Activated naive CD8-positive, alpha-beta T cell treated with anti-CD3 and anti-CD28 coated beads, Interleukin-2, amount 50 U/mL, for 24 hours (primary cell): ENCODE measurements around the gene SNX22.
A peak's percentile ranks its signal among the peaks of the same experiment; 100 is the strongest.

Experiments
- ATAC-seq: fragments of 150-1000 bp; cut with Tn5 transposase; one replicate; pipeline ENCODE4 v1.10.0; 2021
- DNase-seq: peaks from one replicate; pipeline ENCODE4 v3.0.0; 2021
- H3K27ac Mint-ChIP-seq: one replicate; pipeline ENCODE4 v1.8.0; 2021; ENCODE audit warnings: mild to moderate bottlenecking, mixed read lengths
- H3K27me3 Mint-ChIP-seq: one replicate; pipeline ENCODE4 v1.8.0; 2021; ENCODE audit warnings: mixed read lengths
- H3K36me3 Mint-ChIP-seq: one replicate; pipeline ENCODE4 v1.8.0; 2021; ENCODE audit warnings: low read depth, mixed read lengths
- H3K4me1 Mint-ChIP-seq: one replicate; pipeline ENCODE4 v1.8.0; 2021; ENCODE audit warnings: mixed read lengths
- H3K4me3 Mint-ChIP-seq: one replicate; pipeline ENCODE4 v1.8.0; 2021; ENCODE audit warnings: mild to moderate bottlenecking, moderate library complexity, mixed read lengths
- H3K9me3 Mint-ChIP-seq: one replicate; pipeline ENCODE4 v1.8.0; 2021; ENCODE audit warnings: mixed read lengths

Gene SNX22

GRCh38 chr15:64122936-64123351, 28.6 kb upstream of the SNX22 start:
- Mint-ChIP-seq H3K4me1 (no peaks in the 10 kb centered on the region), H3K4me3 (no peak overlapping the region), H3K9me3 (no peaks in the 10 kb centered on the region), H3K36me3 (peaks cover 39% of the 10 kb centered on the region), H3K27ac (no peak overlapping the region), H3K27me3 (no peaks in the 10 kb centered on the region)
- no peak for ATAC-seq
- DNase-seq: no peak

GRCh38 chr15:64125978-64126377, 25.6 kb upstream of the SNX22 start:
- ATAC-seq (no peak), DNase-seq (no peak)
- Mint-ChIP-seq H3K4me1 (no peaks in the 10 kb centered on the region), H3K27me3 (no peaks in the 10 kb centered on the region), H3K9me3 (no peaks in the 10 kb centered on the region), H3K4me3 (no peak overlapping the region), H3K27ac (no peak overlapping the region), H3K36me3 (peaks cover 42% of the 10 kb centered on the region)

- Mint-ChIP-seq H3K27ac (no peak overlapping the region), H3K36me3 (peaks cover 51% of the 10 kb centered on the region), H3K4me1 (no peaks in the 10 kb centered on the region), H3K27me3 (no peaks in the 10 kb centered on the region), H3K4me3 (no peak overlapping the region), H3K9me3 (no peaks in the 10 kb centered on the region)
- DNase-seq (no peak), ATAC-seq (no peak)
These were observed 23.8 kb upstream of the SNX22 start for GRCh38 chr15:64127521-64128270.

- H3K36me3 Mint-ChIP-seq: peaks cover 55% of the 10 kb centered on the region
- ATAC-seq (no peak), DNase-seq (no peak)
- no peak overlapping the region for H3K27ac Mint-ChIP-seq
- no peaks in the 10 kb centered on the region for H3K27me3 Mint-ChIP-seq
- no peaks in the 10 kb centered on the region for H3K9me3 Mint-ChIP-seq
- H3K4me3 Mint-ChIP-seq: no peak overlapping the region
- H3K4me1 Mint-ChIP-seq: no peaks in the 10 kb centered on the region
These were observed 21.4 kb upstream of the SNX22 start for GRCh38 chr15:64130159-64130558.

GRCh38 chr15:64131547-64131946, 20.0 kb upstream of the SNX22 start:
- Mint-ChIP-seq H3K4me1 (no peaks in the 10 kb centered on the region), H3K27ac (no peak overlapping the region), H3K9me3 (no peaks in the 10 kb centered on the region), H3K36me3 (peaks cover 51% of the 10 kb centered on the region), H3K4me3 (no peak overlapping the region), H3K27me3 (no peaks in the 10 kb centered on the region)
- ATAC-seq (no peak), DNase-seq (no peak)

- Mint-ChIP-seq H3K27me3 (no peaks in the 10 kb centered on the region), H3K4me1 (no peaks in the 10 kb centered on the region), H3K9me3 (no peaks in the 10 kb centered on the region), H3K27ac (no peak overlapping the region), H3K4me3 (no peak overlapping the region), H3K36me3 (peaks cover 51% of the 10 kb centered on the region)
- DNase-seq (no peak), ATAC-seq (no peak)
These were observed 19.3 kb upstream of the SNX22 start for GRCh38 chr15:64132217-64132616.

GRCh38 chr15:64133623-64134344, 17.7 kb upstream of the SNX22 start:
- Mint-ChIP-seq H3K27ac (no peak overlapping the region), H3K9me3 (no peaks in the 10 kb centered on the region), H3K4me3 (no peak overlapping the region), H3K36me3 (peaks cover 42% of the 10 kb centered on the region), H3K27me3 (no peaks in the 10 kb centered on the region), H3K4me1 (no peaks in the 10 kb centered on the region)
- ATAC-seq (no peak), DNase-seq (no peak)

GRCh38 chr15:64134345-64134829, 17.1 kb upstream of the SNX22 start:
- H3K27me3 Mint-ChIP-seq: no peaks in the 10 kb centered on the region
- DNase-seq (no peak), ATAC-seq (no peak)
- no peak overlapping the region for H3K27ac Mint-ChIP-seq
- H3K4me1 Mint-ChIP-seq: no peaks in the 10 kb centered on the region
- no peaks in the 10 kb centered on the region for H3K9me3 Mint-ChIP-seq
- no peak overlapping the region for H3K4me3 Mint-ChIP-seq
- peaks cover 38% of the 10 kb centered on the region for H3K36me3 Mint-ChIP-seq

GRCh38 chr15:64136347-64136746, 15.2 kb upstream of the SNX22 start:
- ATAC-seq: no peak
- no peak for DNase-seq
- Mint-ChIP-seq H3K4me3 (no peak overlapping the region), H3K4me1 (no peaks in the 10 kb centered on the region), H3K36me3 (peaks cover 35% of the 10 kb centered on the region), H3K9me3 (no peaks in the 10 kb centered on the region), H3K27ac (no peak overlapping the region), H3K27me3 (no peaks in the 10 kb centered on the region)

GRCh38 chr15:64137226-64137833, 14.2 kb upstream of the SNX22 start:
- DNase-seq (no peak), ATAC-seq (peak; percentile 43)
- H3K4me1 Mint-ChIP-seq: no peaks in the 10 kb centered on the region
- H3K27me3 Mint-ChIP-seq: no peaks in the 10 kb centered on the region
- no peak overlapping the region for H3K4me3 Mint-ChIP-seq
- no peaks in the 10 kb centered on the region for H3K9me3 Mint-ChIP-seq
- peaks cover 27% of the 10 kb centered on the region for H3K36me3 Mint-ChIP-seq
- H3K27ac Mint-ChIP-seq: no peak overlapping the region

GRCh38 chr15:64138331-64138941, 13.1 kb upstream of the SNX22 start:
- H3K4me1 Mint-ChIP-seq: no peaks in the 10 kb centered on the region
- no peak for ATAC-seq
- no peak overlapping the region for H3K4me3 Mint-ChIP-seq
- H3K36me3 Mint-ChIP-seq: peaks cover 21% of the 10 kb centered on the region
- H3K27me3 Mint-ChIP-seq: no peaks in the 10 kb centered on the region
- H3K9me3 Mint-ChIP-seq: no peaks in the 10 kb centered on the region
- no peak for DNase-seq
- H3K27ac Mint-ChIP-seq: no peak overlapping the region

- no peaks in the 10 kb centered on the region for H3K4me1 Mint-ChIP-seq
- no peaks in the 10 kb centered on the region for H3K27me3 Mint-ChIP-seq
- no peak for DNase-seq
- no peaks in the 10 kb centered on the region for H3K9me3 Mint-ChIP-seq
- peaks cover 11% of the 10 kb centered on the region for H3K36me3 Mint-ChIP-seq
- no peak for ATAC-seq
- no peak overlapping the region for H3K4me3 Mint-ChIP-seq
- no peak overlapping the region for H3K27ac Mint-ChIP-seq
These were observed 9.6 kb upstream of the SNX22 start for GRCh38 chr15:64141798-64142512.

GRCh38 chr15:64143276-64143675, 8.3 kb upstream of the SNX22 start:
- DNase-seq: no peak
- Mint-ChIP-seq H3K27ac (peak overlapping the region; percentile 15), H3K36me3 (peaks cover 7% of the 10 kb centered on the region), H3K9me3 (no peaks in the 10 kb centered on the region), H3K27me3 (no peaks in the 10 kb centered on the region), H3K4me1 (no peaks in the 10 kb centered on the region), H3K4me3 (no peak overlapping the region)
- ATAC-seq: no peak

GRCh38 chr15:64144192-64144564, 7.4 kb upstream of the SNX22 start:
- Mint-ChIP-seq H3K27me3 (no peaks in the 10 kb centered on the region), H3K36me3 (peaks cover 6% of the 10 kb centered on the region), H3K9me3 (no peaks in the 10 kb centered on the region), H3K27ac (no peak overlapping the region), H3K4me3 (no peak overlapping the region), H3K4me1 (no peaks in the 10 kb centered on the region)
- DNase-seq (no peak), ATAC-seq (no peak)
